K562 (cell line): ENCODE measurements around the gene SPINK8. TPM values are rescaled to one million over a fixed set of nuclear protein-coding genes. Genes with fewer than 3 reads are reported as not detected.

Experiments
- CBFA2T2 ChIP-seq: fragments of 450-650 bp; conservative IDR thresholded peaks from 2 replicates; pipeline ENCODE4 v1.6.1; 2017; ENCODE audit warnings: mild to moderate bottlenecking
- CHCHD3 ChIP-seq: fragments of 250-450 bp; sonication (Bioruptor Pico); IDR thresholded peaks from 2 replicates; pipeline ENCODE4 v2.1.2; 2022; ENCODE audit warnings: mild to moderate bottlenecking
- CLOCK ChIP-seq: fragments of 250-450 bp; sonication (Bioruptor Pico); IDR thresholded peaks from 2 replicates; pipeline ENCODE4 v1.4.0; 2020; ENCODE audit warnings: mild to moderate bottlenecking, moderate library complexity, borderline replicate concordance
- DMBX1 ChIP-seq: fragments of 250-450 bp; sonication (Bioruptor Pico); IDR thresholded peaks from 2 replicates; pipeline ENCODE4 v1.8.0; 2022; ENCODE audit warnings: inconsistent platforms, mild to moderate bottlenecking, moderate library complexity, borderline replicate concordance
- FIP1L1 ChIP-seq: fragments of 200-400 bp; formaldehyde crosslinking; IDR thresholded peaks from 2 replicates; pipeline ENCODE4 v1.6.1; 2018; ENCODE audit warnings: mild to moderate bottlenecking, low read depth, low read length; ENCODE audit not compliant: poor library complexity, severe bottlenecking
- GATA2 ChIP-seq: sonication (generic); formaldehyde crosslinking; IDR thresholded peaks from 2 replicates; pipeline ENCODE4 v1.4.0; 2020; ENCODE audit warnings: mild to moderate bottlenecking, missing genetic modification reagents
- HBP1 ChIP-seq: fragments of 450-650 bp; formaldehyde crosslinking; IDR thresholded peaks from 2 replicates; pipeline ENCODE4 v1.4.0; 2022; ENCODE audit warnings: missing genetic modification characterization
- HDAC1 ChIP-seq, 2 experiments: fragments of 450-650 bp; IDR thresholded peaks; 2 replicates each; pipeline ENCODE4 v1.6.1; 2016 to 2017; ENCODE audit warnings: inconsistent platforms in 1 of 2, mild to moderate bottlenecking in 1 of 2, moderate library complexity in 1 of 2
- HINFP ChIP-seq: fragments of 450-650 bp; conservative IDR thresholded peaks from 2 replicates; pipeline ENCODE4 v1.6.1; 2016; ENCODE audit warnings: missing genetic modification characterization, low read depth, mild to moderate bottlenecking, control low read depth, missing compliant biosample characterization
- MCM2 ChIP-seq: fragments of 450-650 bp; IDR thresholded peaks from 2 replicates; pipeline ENCODE4 v1.6.1; 2017; ENCODE audit warnings: low read depth, mild to moderate bottlenecking
- MYBL2 ChIP-seq, 2 experiments: fragments of 450-650 bp in 1 of 2; sonication (generic) in 1 of 2; formaldehyde crosslinking in 1 of 2; IDR thresholded peaks; 2 replicates each; pipeline versions ENCODE4 v1.6.1 to v1.8.1; 2017 to 2022; ENCODE audit warnings: borderline replicate concordance in 1 of 2, inconsistent platforms in 1 of 2, low read depth in 1 of 2, mild to moderate bottlenecking in 1 of 2, missing genetic modification reagents in 1 of 2, moderate library complexity in 1 of 2
- NCOR1 ChIP-seq: fragments of 450-650 bp; IDR thresholded peaks from 2 replicates; pipeline ENCODE4 v1.6.1; 2016; ENCODE audit warnings: mild to moderate bottlenecking, moderate library complexity
- NR2F6 ChIP-seq: fragments of 450-650 bp; formaldehyde crosslinking; IDR thresholded peaks from 2 replicates; pipeline ENCODE4 v1.4.0; 2020; ENCODE audit warnings: mild to moderate bottlenecking
- PHF20 ChIP-seq: fragments of 450-650 bp; IDR thresholded peaks from 2 replicates; pipeline ENCODE4 v1.6.1; 2018; ENCODE audit not compliant: partially characterized antibody
- PHF21A ChIP-seq: fragments of 450-650 bp; IDR thresholded peaks from 2 replicates; pipeline ENCODE4 v1.6.1; 2017; ENCODE audit warnings: low read depth, borderline replicate concordance
- PRPF4 ChIP-seq: fragments of 200-400 bp; formaldehyde crosslinking; IDR thresholded peaks from one replicate; pipeline ENCODE4 v1.6.1; 2017; ENCODE audit warnings: low read length, low read depth, mild to moderate bottlenecking; ENCODE audit not compliant: insufficient read depth, poor library complexity, severe bottlenecking
- SMARCE1 ChIP-seq: fragments of 450-650 bp; IDR thresholded peaks from 2 replicates; pipeline ENCODE4 v1.7.1; 2016; ENCODE audit warnings: mild to moderate bottlenecking
- SREBF2 ChIP-seq: sonication (generic); formaldehyde crosslinking; IDR thresholded peaks from 2 replicates; pipeline ENCODE4 v1.4.0; 2020; ENCODE audit warnings: mild to moderate bottlenecking, missing genetic modification reagents
- TOE1 ChIP-seq, 2 experiments: fragments of 450-650 bp in 1 of 2; sonication (generic) in 1 of 2; formaldehyde crosslinking in 1 of 2; IDR thresholded peaks; 2 replicates each; pipeline versions ENCODE4 v1.7.1 to v1.8.0; 2016 to 2022; ENCODE audit warnings: borderline replicate concordance in 2 of 2, mild to moderate bottlenecking in 2 of 2, antibody characterized with exemption in 1 of 2, inconsistent platforms in 1 of 2, low read depth in 1 of 2, missing genetic modification reagents in 1 of 2, moderate library complexity in 1 of 2
- ZBTB12 ChIP-seq: fragments of 250-450 bp; sonication (Bioruptor Pico); IDR thresholded peaks from 2 replicates; pipeline ENCODE4 v1.4.0; 2020
- polyA plus RNA-seq, 8 experiments: library from polyadenylated mRNA; depleted of rRNA in 4 of 8; stranded (reverse) in 5 of 8; unstranded in 3 of 8; fragments of >200 nt; fragmentation: Nextera tagmentation in 2 of 8; fragmentation: Illumina TruSeq in 1 of 8; extraction: Ambion mirVana in 2 of 8; extraction: Trizol in 1 of 8; gene quantifications; 2 replicates each; pipeline versions ENCODE4 v1.2.1 to v1.2.3, GENCODE V29; 2011 to 2014; ENCODE audit warnings: inconsistent platforms in 1 of 8, missing spikeins in 1 of 8
- total RNA-seq, 7 experiments: library from RNA; depleted of rRNA in 6 of 7; stranded (reverse); fragments of >200 nt in 6 of 7; fragmentation: Illumina TruSeq in 2 of 7; extraction: Trizol in 2 of 7; gene quantifications; 2 replicates each; pipeline versions ENCODE4 v1.2.1 to v1.2.3, GENCODE V29; 2011 to 2021; ENCODE audit warnings: low replicate concordance in 1 of 7

Gene SPINK8
- total and polyA plus RNA-seq, 9 of the 15 experiments (the other 6 are each of a cell fraction or from before 2014, with no cell fraction given), result not detected

- TF ChIP-seq HINFP (tag) (no peak), PRPF4 (no peak), GATA2 (no peak), CBFA2T2 (no peak), MYBL2 (IDR thresholded peaks at IDR 0.05; ENCODE audit: low read depth) (no peak), MYBL2 (CRISPR knock-in tag; IDR thresholded peaks at IDR 0.05; ENCODE audit: borderline replicate concordance) (no peak), DMBX1 (no peak), HBP1 (CRISPR knock-in tag) (no peak), ZBTB12 (CRISPR knock-in tag) (peak; percentile 70; the same call in 1 of the 2 replicates), PHF21A (no peak), CHCHD3 (CRISPR knock-in tag) (no peak), NCOR1 (no peak), PHF20 (peak; percentile 77), HDAC1 (IDR thresholded peaks at IDR 0.05) (peak in 1 of 2 experiments; percentile 64; a peak in 1 of 4 replicates), NR2F6 (CRISPR knock-in tag) (no peak), SMARCE1 (no peak), FIP1L1 (peak; percentile 92), MCM2 (no peak), CLOCK (CRISPR knock-in tag) (no peak), TOE1 (IDR thresholded peaks at IDR 0.05; ENCODE audit: borderline replicate concordance) (peak; percentile 50; the same call in 1 of the 2 replicates), TOE1 (CRISPR knock-in tag; IDR thresholded peaks at IDR 0.05; ENCODE audit: borderline replicate concordance, low read depth) (no peak), SREBF2 (no peak)
Measured at GRCh38 chr3:48301020-48301799, 32.3 kb downstream of the SPINK8 start, which contains the start of gene NME6 (continued).
